SK-MEL-5 (cell line): ENCODE results near the gene C13orf46. TPM values are rescaled to one million over a fixed set of nuclear protein-coding genes. Genes with fewer than 3 reads are reported as not detected.
A peak's percentile ranks its signal among the peaks of the same experiment; 100 is the strongest.

ENCODE experiments used
- DNase-seq: peaks from one replicate; pipeline ENCODE4 v3.0.0-alpha.2; 2016; ENCODE audit warnings: low read depth, low spot score
- in situ Hi-C: cut with HindIII; loops from 2 replicates; pipeline ENCODE4 v1.10.0; 2016; ENCODE audit warnings: low sequenced_read_pairs, high pct_unique_total_duplicates, low pct_unique_long_range_greater_than_20kb
- total RNA-seq: library from RNA; depleted of rRNA; stranded (reverse); fragments of >200 nt; shearing (Covaris generic); gene quantifications from 2 replicates; pipeline ENCODE4 v1.2.3, GENCODE V29; 2014

Gene C13orf46
- total RNA-seq, 1 experiment from 2014 or later = not detected

DNA sequence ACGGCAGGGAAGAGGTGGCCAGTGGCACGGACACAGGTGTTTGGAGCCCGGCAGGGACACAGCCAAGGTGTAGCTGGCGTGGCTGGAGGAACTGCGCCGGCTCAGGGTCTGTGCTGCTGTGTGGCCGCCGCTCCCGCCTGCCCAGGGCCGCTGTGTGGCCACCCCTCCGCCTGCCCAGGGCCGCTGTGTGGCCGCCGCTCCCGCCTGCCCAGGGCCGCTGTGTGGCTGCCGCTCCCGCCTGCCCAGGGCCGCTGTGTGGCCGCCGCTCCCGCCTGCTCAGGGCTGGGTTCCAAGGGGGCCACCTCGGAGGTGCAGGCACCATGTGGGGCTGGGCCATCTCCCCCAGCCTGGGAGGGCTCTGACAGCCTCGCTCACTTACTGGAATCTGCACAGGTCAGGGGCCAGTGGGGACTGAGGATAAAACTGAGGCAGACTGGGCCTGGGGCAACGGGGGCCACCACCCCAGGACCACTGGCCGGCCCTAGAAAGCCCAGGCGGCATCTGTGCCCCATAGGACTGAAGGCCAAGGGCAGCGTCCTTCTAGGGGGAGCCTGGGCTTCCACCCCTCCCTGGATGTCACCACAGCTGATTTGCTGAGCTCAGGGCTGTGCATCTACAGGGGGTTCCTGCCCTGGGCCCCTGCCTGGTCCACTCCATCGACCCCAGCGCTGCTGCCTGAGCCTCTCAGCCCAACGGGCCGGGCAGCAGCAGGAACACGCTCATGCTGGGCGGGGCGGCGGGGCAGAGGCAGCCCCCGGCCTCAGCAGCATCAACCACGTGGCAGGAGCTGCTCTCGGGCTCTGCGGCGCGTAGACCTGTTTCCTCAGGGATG is 21.5 kb downstream of the C13orf46 start:
- no peak for DNase-seq
- in situ Hi-C loops = no loop called here

DNA sequence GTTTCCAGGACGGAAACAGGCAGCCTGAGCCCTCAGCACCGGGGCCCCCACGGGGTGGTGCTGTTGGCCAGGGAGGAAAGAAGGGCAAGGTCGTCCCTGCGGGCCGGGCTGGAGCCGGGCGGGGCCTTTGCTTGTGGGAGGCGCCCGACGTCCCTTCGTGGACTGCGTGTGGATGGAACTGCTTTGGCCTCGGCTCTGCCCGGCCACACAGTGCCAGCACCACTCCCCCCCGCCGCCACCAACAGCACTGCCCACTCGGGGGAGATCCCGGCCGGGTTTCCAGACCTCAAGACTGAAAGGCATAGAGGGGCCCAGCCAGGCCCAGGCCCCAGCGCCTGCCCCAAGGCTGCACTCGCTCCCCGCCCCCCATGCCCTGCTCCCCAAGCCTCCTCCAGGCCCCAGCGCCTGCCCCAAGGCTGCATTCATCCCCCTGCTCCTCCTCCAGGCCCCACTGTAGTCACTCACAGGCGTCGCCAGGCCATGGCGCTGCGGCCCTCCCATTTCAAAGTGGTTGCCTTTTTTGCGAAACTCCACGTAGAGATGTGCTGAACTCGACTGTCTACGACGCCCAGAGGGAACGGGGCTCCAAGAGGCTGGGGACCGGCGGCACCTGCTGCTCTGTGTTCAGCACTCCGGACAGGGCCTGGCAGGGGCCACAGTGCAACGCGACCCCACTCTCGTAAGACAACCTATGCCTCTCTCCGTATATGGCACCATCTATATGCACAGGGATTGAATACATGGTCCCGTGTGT is 22.5 kb downstream of the C13orf46 start:
- in situ Hi-C loops = no loop called here
- peak; percentile 84 for DNase-seq

GRCh38 chr13:113950451-113951245 is 23.2 kb downstream of the C13orf46 start:
- DNase-seq = no peak
- in situ Hi-C loops = no loop called here

DNA sequence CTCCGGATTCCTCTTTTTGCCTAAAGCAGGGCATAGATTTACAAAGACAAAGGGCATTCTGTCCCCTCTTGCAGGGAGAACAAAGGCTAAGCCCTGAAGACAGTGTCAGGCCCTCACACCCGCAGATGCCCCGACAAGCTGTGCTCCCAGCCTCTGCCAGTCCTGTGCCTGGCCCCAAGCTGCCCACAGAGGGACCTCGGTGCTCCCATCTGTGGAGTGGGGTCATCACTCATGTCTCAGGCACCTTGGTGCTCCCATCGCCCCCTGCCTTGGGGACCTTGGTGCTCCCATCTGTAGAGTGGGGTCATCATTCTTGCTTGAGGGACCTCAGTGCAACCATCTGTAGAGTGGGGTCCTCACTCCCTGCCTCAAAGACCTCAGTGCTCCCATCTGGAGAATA is 24.3 kb downstream of the C13orf46 start:
- in situ Hi-C loops = no loop called here
- no peak for DNase-seq

- in situ Hi-C loops = no loop called here
- no peak for DNase-seq
Measured at GRCh38 chr13:113948034-113948742, 25.7 kb downstream of the C13orf46 start.

DNA sequence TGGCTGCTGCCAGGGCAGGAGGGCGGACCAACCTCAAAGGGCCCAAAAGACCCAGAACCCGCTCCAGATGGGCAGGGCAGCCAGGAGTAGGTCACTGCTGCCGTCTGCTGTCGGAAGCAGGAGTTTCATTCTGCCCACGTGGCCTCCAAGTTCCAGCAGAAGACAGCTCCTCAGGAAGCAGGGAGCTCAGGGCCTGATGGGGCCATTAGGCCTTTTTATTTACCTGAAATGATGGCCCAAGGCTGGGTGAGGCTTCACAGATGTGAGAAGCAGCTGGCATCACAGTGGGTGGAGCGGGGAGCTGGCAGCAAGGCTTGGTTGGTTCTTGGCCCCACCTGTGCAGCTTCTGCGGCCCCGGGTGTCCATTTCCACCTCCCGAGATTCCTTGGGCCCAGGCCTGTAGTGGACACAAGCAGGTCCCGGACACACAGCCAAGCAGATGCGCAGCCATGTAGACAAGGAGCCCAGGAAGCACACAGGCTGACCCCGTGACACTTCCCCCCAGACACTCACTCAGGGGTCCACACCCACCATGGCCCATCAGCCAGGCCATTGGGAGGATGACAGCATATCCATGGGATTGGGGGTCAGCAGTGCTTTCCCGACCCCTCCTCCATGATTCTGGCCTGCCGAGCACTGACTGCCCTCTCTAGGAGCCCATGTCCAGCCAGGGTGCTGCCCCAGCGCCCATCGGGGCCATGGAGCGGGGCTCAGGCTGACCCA is 26.4 kb downstream of the C13orf46 start:
- peak; percentile 55 for DNase-seq
- in situ Hi-C loops = no loop called here

- in situ Hi-C loops = no loop called here
- DNase-seq = no peak
Measured at GRCh38 chr13:113946409-113947181, 27.3 kb downstream of the C13orf46 start.

DNA sequence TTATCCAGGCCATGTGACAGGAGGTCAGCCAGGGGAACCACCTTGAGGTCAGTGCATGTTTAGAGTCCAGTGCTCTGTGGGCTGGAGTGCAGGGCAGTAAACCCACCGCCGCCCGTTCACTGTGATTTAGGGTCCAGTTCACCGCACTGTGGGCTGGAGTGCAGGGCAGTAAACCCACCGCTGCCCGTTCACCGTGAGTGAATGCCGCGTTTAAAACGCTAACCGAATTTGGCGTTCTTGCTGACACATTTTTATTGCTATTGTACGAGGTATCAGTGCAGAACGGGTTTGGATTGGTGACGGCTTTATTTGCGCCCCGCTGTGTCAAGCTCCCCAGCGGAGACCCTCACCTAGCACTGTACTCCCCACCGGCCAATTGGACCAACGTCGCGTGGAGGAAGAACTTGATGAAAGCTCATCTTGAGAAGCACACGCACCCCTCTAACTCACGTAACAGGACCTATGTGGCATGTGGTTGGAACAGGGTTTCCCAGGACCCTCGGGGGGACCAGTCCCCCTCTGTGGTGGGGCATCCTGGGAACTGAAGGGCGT is 27.9 kb downstream of the C13orf46 start:
- in situ Hi-C loops = no loop called here
- DNase-seq = no peak

GRCh38 chr13:113943821-113944565 is 29.9 kb downstream of the C13orf46 start:
- in situ Hi-C loops = no loop called here
- no peak for DNase-seq

- in situ Hi-C loops = no loop called here
- no peak for DNase-seq
Measured at GRCh38 chr13:113942591-113943103, 31.2 kb downstream of the C13orf46 start.

DNA sequence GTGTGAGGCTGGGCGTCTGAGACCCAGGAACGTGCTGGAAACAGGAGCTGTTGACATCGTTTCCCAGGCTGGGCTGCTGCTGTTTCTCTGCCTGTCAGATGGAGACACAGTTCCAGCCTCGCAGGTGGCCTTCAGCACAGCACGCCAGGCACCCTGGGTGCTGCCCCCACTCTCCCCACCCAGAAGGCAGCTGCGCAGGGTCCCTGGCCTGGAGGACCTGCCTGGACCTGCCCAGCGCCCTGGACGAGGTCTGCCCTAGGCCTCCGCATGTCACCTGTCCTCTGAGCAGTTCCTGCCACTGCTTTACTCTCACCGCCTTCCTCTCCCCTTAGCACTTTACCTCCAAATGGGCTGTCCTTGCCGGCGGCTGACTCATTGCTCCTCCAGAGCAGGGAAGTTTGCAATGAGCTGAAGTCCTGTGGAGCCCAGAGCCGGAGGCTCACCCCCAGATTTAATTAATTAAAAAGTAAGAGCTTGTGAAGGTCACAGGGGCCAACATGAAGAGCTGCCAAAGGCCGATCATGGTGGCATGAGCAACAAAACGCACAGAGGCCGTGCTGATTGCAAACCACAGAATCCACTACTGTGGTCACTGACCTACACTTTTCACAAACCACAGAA is 32.2 kb downstream of the C13orf46 start:
- DNase-seq = no peak
- in situ Hi-C loops = no loop called here

DNA sequence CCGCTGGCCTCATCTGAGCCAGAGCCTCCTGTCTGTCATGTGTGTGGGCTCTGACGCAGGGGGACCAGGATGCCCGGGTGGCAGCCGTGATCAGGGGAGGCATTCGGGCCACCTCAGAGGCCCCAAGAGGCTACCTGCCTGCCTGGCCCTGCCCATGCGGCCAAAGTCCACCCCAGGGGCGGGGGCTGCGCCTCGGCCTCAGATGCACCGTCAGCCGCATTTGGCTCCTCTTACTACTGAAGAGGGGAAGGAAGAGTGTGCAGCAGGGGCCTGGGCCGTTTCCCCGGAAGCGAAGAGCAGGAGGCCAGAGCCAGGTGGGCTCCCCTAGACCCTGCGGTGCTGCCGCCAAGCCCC is 34.0 kb downstream of the C13orf46 start:
- no peak for DNase-seq
- in situ Hi-C loops = no loop called here

DNA sequence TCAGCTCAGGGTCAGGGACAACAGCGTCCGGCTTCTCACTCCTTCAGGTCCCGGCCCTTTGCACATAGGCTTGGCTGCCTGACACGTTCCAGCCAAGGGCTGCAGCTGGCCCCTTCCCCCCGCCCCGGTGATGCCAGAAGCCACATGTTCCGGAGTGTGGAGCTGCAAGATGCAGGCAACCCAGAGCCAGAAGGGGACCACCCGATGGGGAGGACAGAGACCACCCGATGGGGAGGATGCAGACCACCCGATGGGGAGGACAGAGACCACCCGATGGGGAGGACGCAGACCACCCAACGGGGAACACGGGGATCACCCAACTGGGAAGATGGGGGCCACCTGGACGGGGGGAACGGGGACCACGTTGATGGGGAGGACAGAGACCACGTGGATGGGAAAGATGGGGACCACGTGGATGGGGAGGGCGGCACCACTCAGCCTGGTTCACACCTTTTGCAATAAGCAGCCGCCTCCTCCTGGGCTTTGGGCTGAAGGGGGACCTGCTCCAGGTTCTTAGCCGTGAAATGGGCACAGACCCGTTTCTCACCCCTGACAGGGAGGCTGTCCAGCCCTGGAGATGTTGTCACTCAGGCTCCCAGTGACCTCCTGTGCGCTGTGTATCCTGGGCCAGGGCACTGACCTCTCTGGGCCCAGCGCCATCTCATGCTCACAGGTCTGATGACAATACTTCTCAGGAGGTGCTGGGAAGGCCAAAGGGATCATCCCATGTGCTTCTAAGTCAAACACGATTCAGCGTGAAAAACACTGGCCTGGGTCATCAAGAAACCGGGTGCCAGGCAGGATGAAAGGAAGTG is 34.5 kb downstream of the C13orf46 start:
- in situ Hi-C loops = no loop called here
- no peak for DNase-seq

DNA sequence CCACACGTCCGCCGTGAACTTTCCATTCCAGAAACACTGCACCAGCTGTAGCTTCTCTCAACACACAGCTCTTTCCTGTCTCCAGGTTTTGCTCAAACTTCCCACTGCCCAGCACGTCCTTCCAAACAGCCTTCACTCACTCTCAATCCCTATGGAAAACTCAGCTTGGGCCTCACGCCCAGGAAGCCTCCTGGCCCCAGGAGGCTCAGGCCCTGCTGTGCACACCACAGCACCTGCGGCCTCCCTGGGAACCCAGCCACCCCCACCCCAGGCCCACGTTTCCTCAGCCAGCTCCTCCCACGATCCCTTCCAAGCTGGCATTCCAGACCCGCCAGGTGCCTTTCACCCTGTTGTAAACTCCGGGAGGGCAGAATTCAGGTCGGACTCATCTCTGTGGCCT is 35.2 kb downstream of the C13orf46 start:
- in situ Hi-C loops = no loop called here
- no peak for DNase-seq
